HEK293 (cell line): ENCODE results near the gene SLCO4A1.

Source experiments
- CTCF ChIA-PET: fragments of 350-600 bp; formaldehyde crosslinking; extraction: SDS; loops from one replicate; lab custom pipeline; 2021; ENCODE audit warnings: antibody characterized with exemption; lab: Yijun Ruan, JAX
- POLR2A ChIA-PET: fragments of 300-600 bp; formaldehyde crosslinking; extraction: SDS; loops from one replicate; lab custom pipeline; 2020; ENCODE audit warnings: antibody characterized with exemption, inconsistent platforms; lab: Yijun Ruan, JAX
- H3K27ac ChIP-seq: fragments of 200-500 bp; sonication (Bioruptor generic); 2 replicates; pipeline ENCODE4 v1.5.1; 2014; ENCODE audit warnings: low read depth, low read length, control low read depth, inconsistent platforms; ENCODE audit errors: extremely low read depth
- H3K36me3 ChIP-seq, 2 experiments: fragments of 200-500 bp in 1 of 2; sonication (Bioruptor generic) in 1 of 2; 1 replicate in 1 of 2; 2 replicates in 1 of 2; pipeline ENCODE4 v1.5.1; 2014 to 2017; ENCODE audit warnings: inconsistent platforms in 2 of 2, low read length in 2 of 2; ENCODE audit not compliant: control insufficient read depth in 2 of 2, insufficient read depth in 1 of 2
- H3K4me1 ChIP-seq: fragments of 200-500 bp; sonication (Bioruptor generic); 2 replicates; pipeline ENCODE4 v1.5.1; 2014; ENCODE audit warnings: mild to moderate bottlenecking, low read length, inconsistent platforms; ENCODE audit not compliant: control insufficient read depth, insufficient read depth
- H3K4me3 ChIP-seq: 2 replicates; pipeline ENCODE4 v1.5.1; 2011; ENCODE audit warnings: low read depth, mild to moderate bottlenecking, control low read depth, low read length, moderate library complexity
- H3K9me3 ChIP-seq: fragments of 200-500 bp; sonication (Bioruptor generic); 2 replicates; pipeline ENCODE4 v1.5.1; 2014; ENCODE audit warnings: low read depth, low read length, inconsistent platforms; ENCODE audit not compliant: control insufficient read depth, insufficient read depth
- EGR2 ChIP-seq: fragments of 450-650 bp; formaldehyde crosslinking; IDR thresholded peaks from 2 replicates; pipeline ENCODE4 v1.5.1; 2016; ENCODE audit warnings: low read depth, missing biosample characterization, missing genetic modification characterization
- KLF1 ChIP-seq: fragments of 450-650 bp; formaldehyde crosslinking; IDR thresholded peaks from 2 replicates; pipeline ENCODE4 v1.5.1; 2016; ENCODE audit warnings: missing biosample characterization, missing genetic modification characterization
- SCRT1 ChIP-seq: fragments of 450-650 bp; formaldehyde crosslinking; IDR thresholded peaks from 2 replicates; pipeline ENCODE4 v1.5.1; 2016; ENCODE audit warnings: missing biosample characterization, missing genetic modification characterization, borderline replicate concordance
- SCRT2 ChIP-seq: fragments of 450-650 bp; formaldehyde crosslinking; IDR thresholded peaks from 2 replicates; pipeline ENCODE4 v1.5.1; 2016; ENCODE audit warnings: missing biosample characterization, missing genetic modification characterization
- SP2 ChIP-seq: fragments of 450-650 bp; formaldehyde crosslinking; IDR thresholded peaks from 2 replicates; pipeline ENCODE4 v1.5.1; 2016; ENCODE audit warnings: missing biosample characterization, missing genetic modification characterization
- ZFHX2 ChIP-seq: fragments of 450-650 bp; formaldehyde crosslinking; conservative IDR thresholded peaks from 2 replicates; pipeline ENCODE4 v1.5.1; 2016; ENCODE audit warnings: missing biosample characterization, missing genetic modification characterization
- ZNF121 ChIP-seq: fragments of 450-650 bp; formaldehyde crosslinking; IDR thresholded peaks from 2 replicates; pipeline ENCODE4 v1.5.1; 2016; ENCODE audit warnings: missing biosample characterization, missing genetic modification characterization
- ZNF398 ChIP-seq: fragments of 450-650 bp; formaldehyde crosslinking; IDR thresholded peaks from 2 replicates; pipeline ENCODE4 v1.5.1; 2017; ENCODE audit warnings: missing biosample characterization, missing genetic modification characterization
- ZNF707 ChIP-seq: fragments of 450-650 bp; formaldehyde crosslinking; IDR thresholded peaks from 2 replicates; pipeline ENCODE4 v1.5.1; 2016; ENCODE audit warnings: missing biosample characterization, missing genetic modification characterization
- ZNF830 ChIP-seq: fragments of 450-650 bp; IDR thresholded peaks from 2 replicates; pipeline ENCODE4 v1.5.0; 2018; ENCODE audit warnings: missing biosample characterization, missing genetic modification characterization, low read depth, mild to moderate bottlenecking, moderate library complexity
- ZNF843 ChIP-seq: fragments of 450-650 bp; formaldehyde crosslinking; IDR thresholded peaks from 2 replicates; pipeline ENCODE4 v1.5.1; 2016; ENCODE audit warnings: missing biosample characterization, missing genetic modification characterization
- TF ChIP-seq, protein P1 (sequence below): fragments of 450-650 bp; formaldehyde crosslinking; IDR thresholded peaks from 2 replicates; pipeline ENCODE4 v1.5.1; 2016; ENCODE audit warnings: missing biosample characterization, missing genetic modification characterization
- TF ChIP-seq, protein P2 (sequence below): fragments of 450-650 bp; formaldehyde crosslinking; IDR thresholded peaks from 2 replicates; pipeline ENCODE4 v1.5.1; 2016; ENCODE audit warnings: missing biosample characterization, missing genetic modification characterization

The SLCO4A1 gene

GRCh38 chr20:62644802-62645496 is 2.6 kb downstream of the SLCO4A1 start:
- Histone ChIP-seq H3K27ac (no peak overlapping the region), H3K4me3 (no peak overlapping the region), H3K4me1 (no peaks in the 10 kb centered on the region; the same call in 1 of the 2 replicates), H3K9me3 (no peaks in the 10 kb centered on the region), H3K36me3 (peaks cover 0 to 5% of the 10 kb centered on the region in 2 experiments; a peak in 1 of 3 replicates)
- TF ChIP-seq ZNF707 (tag by site-specific recombination) (no peak), ZNF843 (tag by site-specific recombination) (no peak), ZNF830 (tag by site-specific recombination) (no peak), SCRT2 (tag by site-specific recombination) (peak; percentile 88), SCRT1 (tag by site-specific recombination) (0 out of 2 replicates have a peak, but pooled peaks have one; percentile 28)
- TF ChIP-seq, protein P1, sequence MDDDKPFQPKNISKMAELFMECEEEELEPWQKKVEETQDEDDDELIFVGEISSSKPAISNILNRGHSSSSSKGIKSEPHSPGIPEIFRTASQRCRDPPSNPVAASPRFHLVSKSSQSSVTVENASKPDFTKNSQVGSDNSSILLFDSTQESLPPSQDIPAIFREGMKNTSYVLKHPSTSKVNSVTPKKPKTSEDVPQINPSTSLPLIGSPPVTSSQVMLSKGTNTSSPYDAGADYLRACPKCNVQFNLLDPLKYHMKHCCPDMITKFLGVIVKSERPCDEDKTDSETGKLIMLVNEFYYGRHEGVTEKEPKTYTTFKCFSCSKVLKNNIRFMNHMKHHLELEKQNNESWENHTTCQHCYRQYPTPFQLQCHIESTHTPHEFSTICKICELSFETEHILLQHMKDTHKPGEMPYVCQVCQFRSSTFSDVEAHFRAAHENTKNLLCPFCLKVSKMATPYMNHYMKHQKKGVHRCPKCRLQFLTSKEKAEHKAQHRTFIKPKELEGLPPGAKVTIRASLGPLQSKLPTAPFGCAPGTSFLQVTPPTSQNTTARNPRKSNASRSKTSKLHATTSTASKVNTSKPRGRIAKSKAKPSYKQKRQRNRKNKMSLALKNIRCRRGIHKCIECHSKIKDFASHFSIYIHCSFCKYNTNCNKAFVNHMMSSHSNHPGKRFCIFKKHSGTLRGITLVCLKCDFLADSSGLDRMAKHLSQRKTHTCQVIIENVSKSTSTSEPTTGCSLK (tag by site-specific recombination) = no peak
- TF ChIP-seq, protein P2, sequence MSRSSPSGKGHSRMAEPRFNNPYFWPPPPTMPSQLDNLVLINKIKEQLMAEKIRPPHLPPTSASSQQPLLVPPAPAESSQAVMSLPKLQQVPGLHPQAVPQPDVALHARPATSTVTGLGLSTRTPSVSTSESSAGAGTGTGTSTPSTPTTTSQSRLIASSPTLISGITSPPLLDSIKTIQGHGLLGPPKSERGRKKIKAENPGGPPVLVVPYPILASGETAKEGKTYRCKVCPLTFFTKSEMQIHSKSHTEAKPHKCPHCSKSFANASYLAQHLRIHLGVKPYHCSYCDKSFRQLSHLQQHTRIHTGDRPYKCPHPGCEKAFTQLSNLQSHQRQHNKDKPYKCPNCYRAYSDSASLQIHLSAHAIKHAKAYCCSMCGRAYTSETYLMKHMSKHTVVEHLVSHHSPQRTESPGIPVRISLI (tag by site-specific recombination) = no peak
- POLR2A ChIA-PET = no interaction called here
- CTCF ChIA-PET = interaction anchor here (0.6 to 1.8 kb wide), 2 partner anchors 28 to 1173 kb away, joined by 4 to 6 read pairs; no protein-coding TSS in a partner anchor

- no peaks in the 10 kb centered on the region for H3K9me3 ChIP-seq
- no peak for TF ChIP-seq ZNF398 (tag by site-specific recombination)
- TF ChIP-seq ZFHX2 (tag by site-specific recombination) = peak; percentile 75
- 0 out of 2 replicates have a peak, but pooled peaks have one; percentile 18 for TF ChIP-seq EGR2
- no peaks in the 10 kb centered on the region; the same call in 1 of the 2 replicates for H3K4me1 ChIP-seq
- ChIA-PET POLR2A (no interaction called here), CTCF (interaction anchor here (0.6 kb wide), 1 partner anchor 28 kb away, joined by 3 read pairs; no protein-coding TSS in a partner anchor)
- peaks cover 0 to 5% of the 10 kb centered on the region in 2 experiments; a peak in 1 of 3 replicates for H3K36me3 ChIP-seq
- no peak overlapping the region for H3K27ac ChIP-seq
- no peak overlapping the region for H3K4me3 ChIP-seq
Observed at GRCh38 chr20:62645613-62646012, 3.3 kb downstream of the SLCO4A1 start.

DNA sequence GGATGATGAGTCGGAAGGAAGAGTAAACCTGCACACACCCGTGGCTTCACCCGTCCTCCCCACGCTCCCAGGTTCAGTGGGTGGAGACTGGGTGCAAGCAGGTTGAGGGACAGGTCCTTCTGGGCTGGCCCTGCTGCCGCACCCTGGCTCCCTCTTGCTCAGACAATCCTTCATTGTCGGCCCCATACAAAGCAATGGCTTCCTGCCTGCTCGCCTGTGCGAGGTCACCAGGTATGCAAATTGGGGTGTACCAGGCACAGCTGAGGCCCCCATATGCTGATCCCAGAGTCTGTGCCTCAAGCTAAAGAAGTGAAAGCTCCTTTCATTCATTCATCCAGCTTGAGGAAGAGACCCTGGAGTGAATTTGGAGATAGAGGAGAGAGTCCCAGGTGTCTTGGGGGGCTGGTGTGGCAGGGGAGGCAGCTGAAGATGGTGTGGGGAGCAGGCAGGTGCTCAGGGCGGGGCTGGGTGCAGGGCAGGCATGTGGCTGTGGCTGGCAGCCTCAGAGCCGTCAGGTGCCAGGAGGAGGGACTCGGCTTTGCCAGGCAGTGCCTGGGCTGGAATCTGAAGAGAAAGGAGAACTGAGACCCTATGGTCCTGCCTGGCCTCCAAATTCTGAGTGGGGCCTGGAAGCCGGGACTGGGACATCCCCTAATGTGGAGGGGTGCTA is 4.7 kb downstream of the SLCO4A1 start:
- no peak overlapping the region for H3K4me3 ChIP-seq
- H3K9me3 ChIP-seq = no peaks in the 10 kb centered on the region
- ChIA-PET POLR2A (no interaction called here), CTCF (no interaction called here)
- TF ChIP-seq SP2 (tag by site-specific recombination) (no peak), KLF1 (tag by site-specific recombination) (peak; percentile 36; the same call in 1 of the 2 replicates), ZNF121 (tag by site-specific recombination) (no peak)
- H3K4me1 ChIP-seq = peaks cover 5% of the 10 kb centered on the region
- no peak overlapping the region for H3K27ac ChIP-seq
- peaks cover 0 to 5% of the 10 kb centered on the region in 2 experiments; a peak in 1 of 3 replicates for H3K36me3 ChIP-seq
